ENCODE results near the gene P2RY12.
"Not testable (repeated sequence)": the region's sequence is repeated elsewhere in the genome, so short reads cannot be mapped to it uniquely, and the experiment has no call there.

The P2RY12 gene

DNA sequence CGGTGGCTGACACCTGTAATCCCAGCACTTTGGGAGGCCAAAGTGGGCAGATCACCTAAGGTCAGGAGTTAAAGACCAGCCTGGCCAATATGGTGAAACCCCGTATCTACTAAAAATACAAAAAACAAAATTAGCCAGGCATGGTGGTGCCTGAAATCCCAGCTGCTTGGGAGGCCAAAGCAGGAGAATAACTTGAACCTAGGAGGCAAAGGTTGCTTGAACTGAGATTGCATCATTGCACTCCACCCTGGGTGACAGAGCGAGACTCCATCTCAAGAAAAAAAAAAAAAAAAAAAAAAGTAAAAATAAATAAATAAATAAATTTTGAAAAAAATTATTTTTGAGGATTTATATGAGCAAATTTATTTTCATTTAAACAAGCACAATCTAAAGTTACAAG lies 7.6 kb upstream of the P2RY12 start:
- DNase-seq, result not testable (repeated sequence)

DNA sequence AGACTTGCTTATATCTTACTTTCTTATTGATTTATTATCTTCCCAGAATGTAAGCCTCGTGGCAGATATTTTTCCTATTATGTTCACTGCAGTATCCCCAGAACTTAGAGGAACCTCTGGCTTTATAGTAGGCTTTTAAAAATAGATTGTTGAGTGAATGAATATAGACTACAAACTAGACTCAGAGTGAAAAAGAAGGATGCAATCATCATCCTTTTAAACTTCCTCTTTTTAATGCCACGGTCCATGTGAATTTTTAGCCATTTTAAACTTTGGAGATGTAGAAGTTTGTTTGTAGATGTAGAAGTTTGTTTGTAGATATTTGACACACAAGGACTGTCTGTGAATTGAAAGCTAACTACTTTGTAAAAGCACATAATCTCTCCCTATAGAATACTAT lies 7.2 kb upstream of the P2RY12 start:
- no peak for DNase-seq

DNA sequence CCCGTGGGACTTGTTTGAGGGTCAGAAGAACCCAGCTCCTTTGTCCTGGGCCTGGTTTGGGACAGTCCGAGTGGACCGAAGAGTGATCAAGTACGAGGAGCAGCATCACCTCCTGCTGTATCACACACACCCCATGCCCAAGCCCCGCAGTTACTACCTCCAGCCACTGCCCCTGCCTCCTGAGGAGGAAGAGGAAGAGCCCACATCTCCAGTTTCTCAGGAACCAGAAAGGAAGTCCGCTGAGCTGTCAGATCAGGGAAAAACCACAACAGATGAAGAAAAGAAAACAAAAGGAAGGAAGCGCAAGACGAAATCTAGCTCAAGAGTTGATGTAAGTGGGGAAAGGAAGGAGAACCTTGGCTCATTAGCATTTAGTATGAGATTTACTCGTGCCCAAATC lies 3.3 kb upstream of the P2RY12 start:
- no peak for DNase-seq

DNA sequence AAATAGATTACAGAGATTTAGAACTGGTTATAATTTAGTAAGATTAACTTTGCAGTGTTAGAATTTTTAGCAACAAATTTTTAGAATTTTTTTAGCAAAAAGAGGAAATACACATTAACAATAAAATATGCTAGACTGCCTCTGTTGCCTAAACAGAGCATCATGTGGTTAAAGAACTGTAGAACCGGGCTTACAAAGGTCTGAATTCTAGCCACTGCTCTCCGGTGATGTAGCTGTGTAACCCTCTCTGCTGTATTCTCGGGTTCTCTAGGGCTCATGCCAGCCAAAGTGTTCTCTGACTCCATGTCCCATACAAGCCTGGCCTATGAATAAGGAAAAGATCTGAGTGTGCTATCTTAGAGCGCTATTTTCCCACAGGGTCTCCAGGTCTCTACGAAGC lies 2.9 kb upstream of the P2RY12 start:
- DNase-seq, result no peak

DNA sequence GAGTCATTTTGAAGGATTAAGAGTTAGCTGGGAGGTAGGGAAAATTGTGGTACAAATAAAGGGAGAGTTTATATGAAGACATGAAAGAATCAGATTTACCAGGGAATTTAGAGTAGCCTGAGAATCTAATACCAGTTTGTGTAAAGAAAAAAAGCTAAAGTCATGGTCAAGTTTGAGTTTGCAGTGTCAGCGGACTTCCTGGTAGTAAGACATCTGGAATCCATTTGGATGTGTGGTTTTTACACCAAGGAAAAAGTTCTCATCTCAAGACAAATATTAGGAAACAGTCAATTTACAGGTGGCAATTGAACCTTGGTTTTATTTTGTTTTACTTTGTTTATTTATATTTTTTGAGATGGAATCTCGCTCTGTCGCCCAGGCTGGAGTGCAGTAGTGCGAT lies 1.5 kb upstream of the P2RY12 start:
- DNase-seq, result no peak

DNA sequence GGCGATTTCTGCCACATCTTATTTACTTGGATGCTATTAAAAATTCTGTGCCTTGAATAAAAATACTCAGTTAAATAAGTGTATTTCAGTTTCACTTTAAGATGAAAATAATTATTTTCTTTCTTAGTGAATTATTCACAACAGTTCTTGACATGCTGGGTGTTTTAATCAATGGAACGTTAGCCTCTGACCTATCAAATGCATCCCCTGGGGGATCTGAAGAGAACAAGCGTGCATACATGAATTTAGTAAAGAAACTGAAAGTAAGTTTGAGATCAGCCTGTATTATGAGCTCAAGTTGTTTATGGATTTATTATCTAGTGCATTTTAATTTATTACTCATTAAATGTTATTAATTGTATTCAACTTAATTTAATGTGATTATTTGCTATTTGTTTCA lies 597 bp downstream of the P2RY12 start:
- no peak for DNase-seq

DNA sequence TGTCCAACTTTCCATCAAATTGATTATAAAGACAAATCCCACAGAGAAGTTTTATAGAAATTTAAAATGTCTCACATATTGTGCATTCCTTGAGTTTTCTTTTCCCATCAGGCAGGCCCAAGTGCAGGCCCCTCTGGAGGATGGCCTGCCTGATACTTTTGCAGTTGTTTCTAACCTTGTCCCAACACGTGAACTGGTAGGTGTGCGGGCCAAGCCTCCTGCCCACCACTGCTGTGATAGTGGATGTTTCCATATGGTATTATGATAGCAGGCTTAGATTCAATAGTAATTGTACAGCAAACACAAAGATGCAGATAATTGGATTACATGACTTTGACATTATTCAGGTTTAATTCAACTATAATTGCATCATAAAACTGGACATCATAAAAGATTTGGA lies 1.4 kb downstream of the P2RY12 start:
- no peak for DNase-seq

DNA sequence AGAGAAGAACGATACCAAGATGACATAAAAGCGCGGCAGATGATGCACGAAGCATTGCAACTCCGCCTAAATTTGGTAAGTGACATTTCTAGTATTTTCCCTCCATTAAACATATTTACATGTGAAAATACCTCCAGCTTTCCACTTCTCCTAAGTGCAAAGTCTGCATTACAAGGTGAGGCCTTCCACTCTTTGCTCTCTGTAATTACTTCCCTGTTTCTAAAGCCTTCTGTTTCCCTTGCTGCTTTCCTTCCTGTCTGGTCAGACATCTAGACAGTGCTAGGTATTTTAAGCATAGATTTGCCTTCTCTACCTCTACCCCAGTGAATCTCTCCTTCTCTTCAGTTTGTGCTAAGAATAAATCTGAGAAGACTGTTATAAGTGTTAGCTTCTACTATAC lies 1.9 kb downstream of the P2RY12 start:
- DNase-seq, result no peak

DNA sequence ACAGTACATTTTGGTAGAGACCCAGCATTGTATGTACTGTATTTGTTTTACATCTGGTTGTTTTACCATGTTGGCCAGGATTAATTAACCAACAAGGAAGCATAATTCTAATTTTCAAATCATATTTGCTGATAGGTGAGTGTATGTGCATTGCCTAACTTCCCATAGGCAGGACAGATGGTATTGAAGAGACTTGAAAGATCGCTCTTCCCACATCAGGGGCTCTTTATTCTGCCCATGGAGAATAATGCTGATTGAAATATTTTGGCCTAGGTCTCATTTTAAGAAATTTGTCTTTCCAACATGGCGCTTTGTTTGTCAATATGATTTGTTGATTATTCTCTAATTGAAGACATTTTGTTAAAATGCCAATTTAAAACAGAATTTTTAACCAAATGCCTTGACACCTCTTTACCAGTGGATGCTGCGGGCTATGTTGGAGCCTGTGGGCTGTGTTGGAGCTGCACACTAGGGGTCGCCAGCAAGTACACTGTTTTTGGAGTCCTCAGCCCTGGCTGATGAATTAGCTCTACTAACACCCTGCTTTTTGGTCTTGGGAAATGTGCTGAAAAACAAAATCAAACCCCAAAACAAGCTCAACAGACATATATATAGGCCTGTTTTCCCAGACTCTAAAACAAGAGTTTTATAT lies 5.3 kb downstream of the P2RY12 start:
- peak in 1 of 2 experiments; percentile 27 for DNase-seq

DNA sequence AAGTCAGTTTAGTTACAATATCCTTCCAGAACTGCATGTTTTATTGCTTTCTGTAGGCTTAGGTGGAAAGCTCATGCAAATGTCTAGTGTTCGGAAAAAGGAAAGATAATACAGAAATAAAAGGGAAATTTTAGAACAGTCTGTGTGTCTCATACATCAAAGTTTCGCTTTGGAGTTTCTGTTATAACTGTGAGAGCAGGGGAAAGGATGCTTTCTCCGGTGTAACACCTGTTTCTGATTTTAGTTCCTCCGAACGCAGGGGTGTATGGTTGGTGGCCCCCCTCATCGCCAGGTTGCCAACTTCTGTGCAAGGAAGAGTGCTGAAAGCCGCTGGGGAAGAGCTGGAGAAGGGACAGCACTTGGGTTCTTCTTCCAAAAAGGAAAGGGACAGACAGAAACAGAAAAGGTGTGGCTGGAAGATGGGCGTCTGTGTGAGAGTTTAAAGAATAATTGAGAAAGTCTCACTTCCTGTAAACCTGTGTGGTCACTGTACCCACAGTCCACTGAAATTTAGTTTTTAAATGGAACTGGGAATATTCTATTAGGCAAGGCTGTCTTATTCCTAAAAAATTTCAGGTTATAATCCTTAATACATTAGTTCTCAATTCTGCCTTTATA lies 6.7 kb downstream of the P2RY12 start:
- DNase-seq, result no peak

DNA sequence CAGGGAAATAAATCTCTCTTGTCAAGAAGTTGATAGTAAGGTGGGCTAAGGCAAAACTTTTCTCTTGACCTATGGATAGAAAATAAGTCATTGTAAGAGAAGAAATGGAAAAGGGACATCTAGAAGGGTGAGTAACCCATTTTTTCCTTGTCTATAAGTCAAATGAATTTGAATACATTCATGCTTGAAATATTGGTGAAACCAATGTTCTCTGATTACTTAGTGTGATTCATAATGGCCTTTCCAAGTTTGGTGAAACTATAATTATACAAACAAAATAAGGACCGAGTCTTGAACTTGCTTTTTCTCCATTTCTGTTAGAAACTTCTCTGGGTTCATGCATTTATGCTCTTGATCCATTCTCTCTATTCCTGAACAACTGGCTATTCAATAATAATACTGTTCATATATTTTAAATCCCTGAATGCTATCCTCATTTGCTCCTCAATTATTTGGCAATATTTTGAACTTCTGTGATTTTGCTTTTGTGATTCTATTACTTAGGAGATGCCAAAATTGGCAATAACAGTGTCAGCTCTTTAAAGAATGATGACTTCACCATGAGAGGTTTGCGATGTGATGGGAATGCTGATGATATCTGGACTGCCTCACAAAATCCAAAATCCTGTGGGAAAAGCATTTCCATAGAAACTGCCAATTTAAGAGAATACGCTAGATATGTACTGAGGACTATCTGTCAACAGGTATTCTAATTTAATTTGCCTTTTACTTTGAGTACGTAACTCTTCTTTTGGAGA lies 12.3 kb downstream of the P2RY12 start:
- no peak for DNase-seq

DNA sequence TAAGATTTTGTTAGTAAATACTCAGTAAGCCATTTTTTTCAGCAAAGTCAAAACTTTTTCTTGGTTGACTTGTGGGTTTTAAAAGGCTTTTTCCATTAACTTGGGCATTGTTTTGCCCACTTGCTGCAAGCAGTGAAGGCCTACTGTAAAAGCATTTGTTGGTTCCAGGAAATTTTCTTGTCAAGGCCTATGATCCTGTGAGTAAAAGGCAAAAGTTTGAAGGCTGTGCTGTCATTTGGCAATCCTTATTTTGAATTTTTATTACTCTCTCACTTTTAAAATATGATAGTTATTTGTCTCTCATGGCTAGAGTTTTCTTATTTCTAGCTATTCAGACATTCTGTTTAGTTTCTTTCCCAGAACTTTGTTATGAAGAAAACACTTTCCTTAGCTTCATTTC lies 13.0 kb downstream of the P2RY12 start:
- no peak for DNase-seq

DNA sequence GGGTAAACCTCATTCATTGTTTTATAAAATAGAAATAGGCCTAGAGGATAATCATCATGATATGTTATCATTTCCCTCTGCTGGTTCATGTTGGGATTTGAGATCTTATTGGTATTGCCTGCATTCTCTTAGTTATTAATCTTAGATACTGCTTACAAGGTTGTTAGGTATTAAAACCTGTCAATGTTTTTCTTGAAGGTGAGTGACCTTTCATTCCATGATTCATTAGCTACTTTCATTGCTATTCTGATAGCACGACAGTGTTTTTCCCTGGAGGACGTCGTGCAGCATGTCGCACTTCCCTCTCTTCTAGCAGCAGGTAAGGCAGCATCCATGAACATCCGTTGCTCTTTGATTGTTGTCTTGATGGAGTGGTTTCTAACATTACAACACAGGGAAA lies 17.1 kb downstream of the P2RY12 start:
- no peak for DNase-seq

DNA sequence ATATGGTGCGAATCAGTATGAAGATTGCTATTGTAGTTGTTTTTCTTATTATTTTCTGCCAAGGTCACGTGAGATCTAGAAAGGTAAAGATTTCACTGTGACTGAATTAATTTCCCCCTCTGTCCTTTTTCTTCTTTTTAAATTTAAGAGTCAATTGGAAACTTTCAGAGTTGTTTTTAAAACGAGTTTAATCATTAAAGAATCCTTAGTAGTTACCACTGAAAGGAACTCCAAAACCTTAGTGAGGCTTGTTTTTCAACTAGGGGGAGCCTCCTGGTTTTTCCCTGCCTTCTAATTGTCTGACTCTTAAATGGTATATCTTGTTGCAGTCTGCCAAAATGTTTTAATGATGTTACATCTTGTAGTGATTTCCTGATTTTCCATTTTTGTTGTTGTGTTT lies 17.6 kb downstream of the P2RY12 start:
- DNase-seq, result no peak

DNA sequence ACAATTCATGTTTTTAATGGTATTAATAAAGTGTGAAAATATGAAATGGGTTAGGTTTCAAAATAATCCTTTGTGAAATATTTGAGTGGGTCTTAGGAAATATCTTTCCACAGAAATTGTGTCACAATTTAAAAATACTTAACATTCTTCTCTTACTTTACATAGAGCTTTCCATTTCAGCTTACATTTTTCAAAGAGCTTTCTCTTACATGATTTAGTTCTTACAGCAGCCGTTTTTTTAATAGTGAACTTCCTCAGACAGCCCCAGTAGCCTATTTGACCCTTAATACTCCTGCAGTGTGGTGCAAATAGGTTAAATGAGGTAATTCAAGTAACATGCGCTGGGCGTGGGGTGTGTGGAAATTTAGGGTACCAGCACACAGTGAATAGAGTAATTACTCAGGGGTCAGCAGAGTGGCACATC lies 21.8 kb downstream of the P2RY12 start:
- DNase-seq, result no peak

DNA sequence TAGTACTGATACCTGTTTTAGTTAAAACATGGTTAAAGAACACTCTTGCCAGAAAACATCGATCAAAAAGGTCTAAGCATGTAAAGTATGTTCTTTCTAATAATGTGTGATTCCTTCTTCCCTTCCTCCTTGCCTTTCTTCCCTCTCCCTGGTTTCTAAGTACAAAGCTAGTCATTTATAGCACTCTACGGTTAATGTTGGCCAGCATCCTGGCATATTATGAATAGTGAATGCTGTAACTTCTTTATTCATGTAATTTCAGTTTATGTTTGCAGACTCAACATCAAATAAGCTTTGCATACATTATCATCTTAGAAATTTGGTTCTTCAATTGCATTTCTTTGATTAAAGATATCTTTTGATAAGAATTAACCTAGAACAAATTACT lies 27.1 kb downstream of the P2RY12 start:
- DNase-seq, result no peak

DNA sequence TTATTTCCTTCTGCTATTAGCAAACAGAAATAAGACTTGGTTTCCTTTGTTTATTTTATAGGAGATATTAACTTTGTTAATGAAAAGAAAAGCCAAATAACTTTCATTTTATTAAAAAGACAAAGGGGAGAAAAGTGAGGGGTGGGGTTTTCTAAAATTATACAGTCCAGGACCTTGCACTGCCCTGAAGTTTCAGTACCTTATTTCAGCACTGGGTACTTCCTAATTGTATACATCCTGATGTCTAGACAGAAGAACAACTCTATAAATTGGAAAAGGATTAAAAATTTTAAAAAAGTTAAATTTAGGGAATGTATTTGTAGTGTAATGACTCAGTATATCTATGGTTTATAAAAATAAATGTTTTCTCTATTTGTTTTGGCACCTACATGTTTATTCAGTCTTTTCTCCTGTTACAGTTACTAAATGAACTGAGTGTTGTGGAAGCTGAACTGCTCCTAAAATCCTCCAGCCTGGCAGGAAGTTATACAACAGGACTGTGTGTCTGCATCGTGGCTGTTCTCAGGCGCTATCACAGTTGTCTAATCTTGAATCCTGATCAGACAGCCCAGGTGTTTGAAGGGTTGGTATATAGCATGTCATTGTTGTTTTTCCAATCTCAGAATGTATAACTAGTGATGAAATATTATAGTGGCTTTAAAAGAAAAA lies 27.6 kb downstream of the P2RY12 start:
- DNase-seq, result no peak

DNA sequence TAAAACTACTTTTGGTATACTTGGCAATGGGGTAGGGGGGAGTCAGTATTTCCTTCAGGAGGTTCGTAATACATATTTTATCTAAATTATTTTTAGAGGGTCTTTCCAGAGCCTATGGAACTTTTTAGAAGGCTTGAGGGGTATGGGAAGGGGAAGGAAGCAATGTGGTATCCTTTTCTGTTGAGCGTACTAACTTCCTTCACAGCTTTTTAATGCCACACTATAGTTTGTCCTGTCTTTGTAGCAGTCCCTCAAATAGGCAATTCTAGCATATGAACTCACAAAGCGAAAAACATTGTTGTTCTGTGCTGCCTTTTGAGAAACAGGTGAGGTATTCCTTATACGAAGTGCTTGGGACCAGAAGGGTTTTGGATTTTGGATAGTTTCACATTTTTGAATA lies 32.9 kb downstream of the P2RY12 start:
- DNase-seq, result no peak

DNA sequence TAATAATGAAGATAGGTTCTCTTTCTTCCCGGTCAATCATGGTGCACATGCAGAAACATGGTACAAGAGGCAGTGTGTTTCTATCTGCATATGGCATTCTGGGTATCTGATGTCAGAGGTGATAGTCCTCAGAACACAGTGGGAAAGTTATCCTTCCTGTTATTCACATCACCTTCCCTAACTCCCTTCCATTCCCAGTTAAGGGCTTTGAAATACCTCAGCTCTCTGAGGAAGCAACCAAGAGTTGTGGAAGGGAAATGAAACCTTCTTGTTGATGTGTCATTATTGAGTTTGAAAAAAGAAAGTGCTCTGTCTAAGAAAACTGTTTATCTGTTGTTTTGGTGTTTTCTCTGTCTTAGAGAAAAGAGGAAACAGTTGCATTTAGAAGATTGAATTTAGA lies 33.3 kb downstream of the P2RY12 start:
- DNase-seq, result no peak

DNA sequence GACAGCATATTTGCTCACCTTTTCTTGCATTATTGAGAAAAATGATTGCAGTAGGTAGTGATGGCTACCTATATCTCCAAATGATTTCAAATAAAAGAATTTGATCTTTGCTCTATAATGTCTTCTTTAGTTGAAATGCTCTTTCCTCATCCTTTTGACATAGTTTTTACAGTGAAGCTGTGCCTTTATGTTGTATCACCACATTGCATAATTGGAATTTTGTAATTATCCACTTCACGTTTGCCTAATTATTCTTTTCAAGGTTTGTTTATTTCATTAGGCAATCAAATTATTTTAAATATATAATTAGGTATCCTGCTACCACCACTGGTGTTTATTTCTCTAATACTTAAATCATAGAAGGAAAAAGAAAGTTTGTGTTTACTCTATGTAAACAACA lies 33.9 kb downstream of the P2RY12 start:
- no peak for DNase-seq

DNA sequence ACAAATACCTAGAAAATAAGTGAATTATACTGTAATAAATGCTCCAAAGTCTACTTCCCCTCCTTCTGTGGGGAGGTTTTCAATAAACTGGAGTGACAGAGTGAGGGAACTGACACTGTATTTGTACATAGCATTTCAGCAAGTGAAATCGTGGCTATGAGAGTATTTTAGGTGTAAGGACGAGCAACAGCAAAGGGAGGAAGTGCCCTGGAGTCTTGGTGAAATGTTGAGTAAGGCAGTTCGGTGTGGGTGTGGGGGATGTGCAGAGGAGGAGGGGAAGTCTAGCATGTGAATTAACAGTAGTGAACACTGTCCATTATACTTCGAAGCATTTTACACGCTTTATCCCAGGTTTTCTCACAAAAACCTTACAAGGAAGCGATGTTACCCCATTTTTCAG lies 37.1 kb downstream of the P2RY12 start:
- no peak for DNase-seq

DNA sequence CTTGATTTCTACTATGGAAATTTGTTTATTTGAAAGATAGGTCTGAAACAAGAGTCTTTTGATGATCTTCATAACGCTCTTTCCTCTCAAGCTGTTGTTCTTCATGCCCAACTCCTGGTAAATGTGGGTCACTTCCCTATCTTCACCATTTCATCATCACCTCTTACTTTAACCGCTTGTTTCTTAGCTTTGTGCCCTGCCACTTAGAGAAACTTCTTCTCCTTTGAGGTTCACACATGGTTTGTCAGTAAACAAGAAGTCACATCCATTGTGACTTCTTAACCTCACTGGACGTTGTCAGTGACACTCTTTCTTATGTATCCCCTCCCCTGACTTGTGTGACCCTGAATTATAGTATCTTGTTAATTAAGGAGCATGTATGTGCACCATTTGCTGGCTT lies 38.3 kb downstream of the P2RY12 start:
- no peak for DNase-seq

DNA sequence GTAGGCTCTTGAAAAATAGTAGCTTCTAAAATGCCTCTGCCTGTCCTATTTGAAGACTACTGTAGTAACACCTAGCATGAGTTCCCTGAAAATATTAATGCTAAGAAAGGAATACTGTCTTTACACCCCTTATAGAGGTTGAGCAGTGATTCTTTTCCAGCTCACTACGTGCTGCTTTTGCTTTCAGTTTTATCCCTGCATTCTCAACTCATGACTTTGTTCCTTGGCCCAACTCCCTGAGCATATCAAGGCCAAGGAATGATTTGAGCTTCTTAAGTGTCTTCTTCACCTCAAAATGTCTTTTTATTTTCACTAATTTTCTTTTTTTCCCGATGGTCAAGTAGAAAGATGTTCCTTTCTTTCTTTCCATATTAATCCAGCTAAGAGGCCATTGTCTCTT lies 38.7 kb downstream of the P2RY12 start:
- no peak for DNase-seq

DNA sequence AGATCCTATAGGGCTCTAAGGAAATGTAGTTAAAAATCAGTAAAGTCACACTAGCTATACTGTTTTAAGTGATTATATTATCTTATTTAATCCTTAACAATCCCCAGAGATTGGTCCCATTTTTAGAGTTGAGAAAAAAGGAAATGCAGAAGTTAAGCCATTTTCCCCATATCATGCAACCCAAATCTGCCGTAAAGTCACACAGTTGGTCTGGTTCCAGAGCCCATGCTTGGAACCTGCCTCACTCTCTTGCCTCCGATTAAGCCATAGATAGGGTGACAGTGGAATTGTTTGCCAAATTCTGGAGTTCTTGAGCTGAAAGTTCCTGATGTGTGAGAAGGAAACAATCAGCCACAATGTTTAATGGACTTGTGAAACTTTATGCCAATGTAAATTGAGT lies 52.9 kb downstream of the P2RY12 start:
- DNase-seq, result no peak

Measured in NCI-H524 (cell line).